H9 (cell line): ENCODE results near the gene ATXN7L3B. TPM values are rescaled to one million over a fixed set of nuclear protein-coding genes. Genes with fewer than 3 reads are reported as not detected.

Experiments used
- DNase-seq: peaks from one replicate; pipeline ENCODE4 v3.0.0-alpha.2; 2017
- H2AFZ ChIP-seq: one replicate; pipeline ENCODE4 v1.6.1; 2013; ENCODE audit warnings: mild to moderate bottlenecking, low read length, control low read depth, moderate library complexity
- H2AK5ac ChIP-seq: 2 replicates; pipeline ENCODE4 v1.6.1; 2013; ENCODE audit warnings: low read length, control low read depth, mixed read lengths; ENCODE audit not compliant: insufficient read length
- H2BK120ac ChIP-seq: one replicate; pipeline ENCODE4 v1.6.1; 2013; ENCODE audit warnings: low read depth, mild to moderate bottlenecking, low read length, control low read depth, inconsistent platforms; ENCODE audit not compliant: poor library complexity, severe bottlenecking
- H2BK12ac ChIP-seq: 2 replicates; pipeline ENCODE4 v1.6.1; 2013; ENCODE audit warnings: low read length, control low read depth, mixed read lengths, low read depth; ENCODE audit not compliant: insufficient read length
- H2BK15ac ChIP-seq: 2 replicates; pipeline ENCODE4 v1.6.1; 2013; ENCODE audit warnings: low read depth, low read length, control low read depth
- H2BK20ac ChIP-seq: one replicate; pipeline ENCODE4 v1.6.1; 2013; ENCODE audit warnings: low read depth, mild to moderate bottlenecking, low read length, control low read depth, inconsistent platforms; ENCODE audit not compliant: poor library complexity, severe bottlenecking
- H2BK5ac ChIP-seq: 2 replicates; pipeline ENCODE4 v1.6.1; 2013; ENCODE audit warnings: low read length, control low read depth, mixed read lengths; ENCODE audit not compliant: insufficient read length
- H3K14ac ChIP-seq: 2 replicates; pipeline ENCODE4 v1.6.1; 2013; ENCODE audit warnings: low read length, control low read depth; ENCODE audit not compliant: insufficient read depth
- H3K18ac ChIP-seq: 2 replicates; pipeline ENCODE4 v1.6.1; 2013; ENCODE audit warnings: low read depth, mild to moderate bottlenecking, mixed read lengths, low read length, control low read depth; ENCODE audit not compliant: insufficient read length
- H3K23ac ChIP-seq: 2 replicates; pipeline ENCODE4 v1.6.1; 2013; ENCODE audit warnings: low read length, control low read depth, mixed read lengths, low read depth; ENCODE audit not compliant: insufficient read length
- H3K23me2 ChIP-seq: 2 replicates; pipeline ENCODE4 v1.6.1; 2013; ENCODE audit warnings: low read depth, mild to moderate bottlenecking, mixed read lengths, low read length, control low read depth; ENCODE audit not compliant: insufficient read length, poor library complexity, severe bottlenecking
- H3K27ac ChIP-seq: 2 replicates; pipeline ENCODE4 v1.5.1; 2013; ENCODE audit warnings: low read length, control low read depth, mixed read lengths, low read depth; ENCODE audit not compliant: insufficient read length
- H3K27me3 ChIP-seq: 2 replicates; pipeline ENCODE4 v1.6.1; 2013; ENCODE audit warnings: low read length, control low read depth, inconsistent platforms; ENCODE audit not compliant: insufficient read depth
- H3K4ac ChIP-seq: 2 replicates; pipeline ENCODE4 v1.6.1; 2013; ENCODE audit warnings: low read depth, mild to moderate bottlenecking, control low read depth, inconsistent platforms, low read length, moderate library complexity
- H3K4me1 ChIP-seq: 2 replicates; pipeline ENCODE4 v1.6.1; 2013; ENCODE audit warnings: low read length, control low read depth, inconsistent platforms; ENCODE audit not compliant: insufficient read depth
- H3K4me2 ChIP-seq: 2 replicates; pipeline ENCODE4 v1.6.1; 2013; ENCODE audit warnings: low read length, control low read depth, mixed read lengths; ENCODE audit not compliant: insufficient read length, insufficient read depth
- H3K56ac ChIP-seq: 2 replicates; pipeline ENCODE4 v1.6.1; 2013; ENCODE audit warnings: low read depth, mild to moderate bottlenecking, mixed read lengths, low read length, control low read depth; ENCODE audit not compliant: insufficient read length
- H3K79me1 ChIP-seq: 2 replicates; pipeline ENCODE4 v1.6.1; 2013; ENCODE audit warnings: low read depth, mild to moderate bottlenecking, moderate library complexity, low read length, control low read depth, inconsistent platforms; ENCODE audit not compliant: insufficient read depth, poor library complexity, severe bottlenecking
- H3K79me2 ChIP-seq: 2 replicates; pipeline ENCODE4 v1.6.1; 2013; ENCODE audit warnings: low read length, control low read depth, inconsistent platforms; ENCODE audit not compliant: insufficient read depth
- H3K9ac ChIP-seq: 2 replicates; pipeline ENCODE4 v1.6.1; 2013; ENCODE audit warnings: low read length, control low read depth, mixed read lengths; ENCODE audit not compliant: insufficient read length; ENCODE audit errors: extremely low read depth
- H3K9me3 ChIP-seq: one replicate; pipeline ENCODE4 v1.6.1; 2013; ENCODE audit warnings: low read depth, low read length, inconsistent platforms; ENCODE audit not compliant: control insufficient read depth
- H3T11ph ChIP-seq: one replicate; pipeline ENCODE4 v1.6.1; 2013; ENCODE audit warnings: mild to moderate bottlenecking, low read length, control low read depth, inconsistent platforms
- H4K20me1 ChIP-seq: one replicate; pipeline ENCODE4 v1.6.1; 2013; ENCODE audit not compliant: control insufficient read depth, insufficient read length, insufficient read depth
- H4K5ac ChIP-seq: 2 replicates; pipeline ENCODE4 v1.6.1; 2013; ENCODE audit warnings: low read depth, mild to moderate bottlenecking, mixed read lengths, low read length, control low read depth; ENCODE audit not compliant: insufficient read length
- H4K8ac ChIP-seq: replicated peaks from 2 replicates; pipeline ENCODE4 v1.6.1; 2013; ENCODE audit warnings: low read length, control low read depth, mixed read lengths, low read depth; ENCODE audit not compliant: insufficient read length
- H4K91ac ChIP-seq: 2 replicates; pipeline ENCODE4 v1.6.1; 2013; ENCODE audit warnings: low read depth, mild to moderate bottlenecking, moderate library complexity, mixed read lengths, low read length, control low read depth; ENCODE audit not compliant: insufficient read length
- H3K27ac Mint-ChIP-seq, 3 experiments: 2 replicates in 2 of 3; 3 replicates in 1 of 3; pipeline ENCODE4 v1.8.0; 2020 to 2021; ENCODE audit warnings: mixed read lengths in 3 of 3, mild to moderate bottlenecking in 1 of 3, moderate library complexity in 1 of 3
- H3K27me3 Mint-ChIP-seq: 2 replicates; pipeline ENCODE4 v1.8.0; 2021; ENCODE audit warnings: low read depth, mild to moderate bottlenecking, moderate library complexity, mixed read lengths
- H3K36me3 Mint-ChIP-seq, 3 experiments: 2 replicates in 2 of 3; 3 replicates in 1 of 3; pipeline ENCODE4 v1.8.0; 2020 to 2021; ENCODE audit warnings: low read depth in 3 of 3, mixed read lengths in 3 of 3; ENCODE audit not compliant: insufficient read depth in 1 of 3
- H3K4me1 Mint-ChIP-seq, 2 experiments: 2 replicates each; pipeline ENCODE4 v1.8.0; 2020; ENCODE audit warnings: mixed read lengths in 2 of 2
- H3K4me3 Mint-ChIP-seq, 2 experiments: 2 replicates in 1 of 2; 3 replicates in 1 of 2; pipeline ENCODE4 v1.8.0; 2020 to 2021; ENCODE audit warnings: mild to moderate bottlenecking in 2 of 2, mixed read lengths in 2 of 2, moderate library complexity in 1 of 2
- H3K9me3 Mint-ChIP-seq, 2 experiments: 2 replicates in 1 of 2; 3 replicates in 1 of 2; pipeline ENCODE4 v1.8.0; 2020; ENCODE audit warnings: mild to moderate bottlenecking in 2 of 2, mixed read lengths in 2 of 2, moderate library complexity in 1 of 2
- CTCF ChIP-seq: fragments of 200-600 bp; sonication (generic); conservative IDR thresholded peaks from 3 replicates; pipeline ENCODE4 v1.8.0; 2021; ENCODE audit warnings: antibody characterized with exemption, mild to moderate bottlenecking
- WGBS: extraction: QIAGEN DNeasy Blood & Tissue Kit; methylation state at CpG from one replicate; pipeline ENCODE4 v1.1.7; 2013; ENCODE audit warnings: missing lambda C conversion rate, low lambda C conversion rate, mixed read lengths; ENCODE audit not compliant: insufficient read length; ENCODE audit errors: extremely low coverage; 5-methylcytosine and 5-hydroxymethylcytosine counted together
- long read RNA-seq: library from polyadenylated mRNA; unstranded; transcript quantifications from one replicate; pipeline ENCODE4 v2.0.0, GENCODE V29; 2020
- total RNA-seq: library from RNA; stranded (reverse); gene quantifications from 2 replicates; pipeline ENCODE4 v1.2.1, GENCODE V29; 2021

The ATXN7L3B gene
- total RNA-seq, result 35.3 TPM in 2 replicates
- long read RNA-seq, full-length matches to known transcripts, result 334 of 335 reads
- long read RNA-seq, partial matches to known transcripts, result 0 of 335 reads
- long read RNA-seq, other reads (novel, unspliced or antisense), result 1 of 335 reads

GRCh38 chr12:74537707-74538385 is at the start of gene ATXN7L3B:
TSS of gene ATXN7L3B (plus strand) at chr12:74537835. CDS start at chr12:74538113, 278 bp downstream.
- peak within 1 kb of the TSS; percentile 85 for H3K14ac ChIP-seq
- H3K79me1 ChIP-seq, result peaks cover 3% of the 10 kb centered on the region
- DNase-seq, result peak; percentile 96

More at GRCh38 chr12:74537707-74538385, at the start of gene ATXN7L3B:
- no peak for TF ChIP-seq CTCF
- H3K27ac ChIP-seq, result peak within 1 kb of the TSS; percentile 91
- no peak within 1 kb of the TSS for H2AK5ac ChIP-seq
- peak within 1 kb of the TSS; percentile 8; the same call in 1 of the 2 replicates for H3K4ac ChIP-seq
- peak within 1 kb of the TSS; percentile 88 for H4K5ac ChIP-seq
- no peaks in the 10 kb centered on the region for H3K9me3 Mint-ChIP-seq
- peaks cover 16% of the 10 kb centered on the region for H3K4me1 ChIP-seq
- H3T11ph ChIP-seq, result no peak within 1 kb of the TSS
- no peaks in the 10 kb centered on the region for H3K27me3 ChIP-seq
- H3K18ac ChIP-seq, result peak within 1 kb of the TSS; percentile 99
- H3K4me3 Mint-ChIP-seq, result peak within 1 kb of the TSS; percentile 94 to 97
- H3K27me3 Mint-ChIP-seq, result no peaks in the 10 kb centered on the region
- peak within 1 kb of the TSS; percentile 99 for H3K9ac ChIP-seq
- H3K23me2 ChIP-seq, result peaks cover 14% of the 10 kb centered on the region
- no peaks in the 10 kb centered on the region for H4K20me1 ChIP-seq
- H2AFZ ChIP-seq, result no peak within 1 kb of the TSS
- peaks cover 15 to 20% (median 20%) of the 10 kb centered on the region in 3 experiments for H3K36me3 Mint-ChIP-seq
- H3K56ac ChIP-seq, result peak within 1 kb of the TSS; percentile 69
- WGBS, result no CpG with 5 or more reads among the region's 49 CpGs
- H3K4me2 ChIP-seq, result peak within 1 kb of the TSS; percentile 94
- H2BK120ac ChIP-seq, result peak within 1 kb of the TSS; percentile 63
- H2BK12ac ChIP-seq, result no peak within 1 kb of the TSS
- H3K27ac Mint-ChIP-seq, result peak within 1 kb of the TSS; percentile 99
- peaks cover 22% of the 10 kb centered on the region; the same call in 1 of the 2 replicates for H3K79me2 ChIP-seq
- H4K8ac ChIP-seq, result peak within 1 kb of the TSS; percentile 47
- H3K4me1 Mint-ChIP-seq, result peaks cover 47% of the 10 kb centered on the region in 2 experiments
- peak within 1 kb of the TSS; percentile 25 for H4K91ac ChIP-seq
- H2BK5ac ChIP-seq, result peak within 1 kb of the TSS; percentile 82
- H2BK15ac ChIP-seq, result no peak within 1 kb of the TSS
- no peak within 1 kb of the TSS for H2BK20ac ChIP-seq
- peak within 1 kb of the TSS; percentile 39 for H3K23ac ChIP-seq
- no peaks in the 10 kb centered on the region for H3K9me3 ChIP-seq
